Mesendoderm (in vitro differentiated cells): ENCODE results near the gene CFAP20DC.
A peak's percentile ranks its signal among the peaks of the same experiment; 100 is the strongest.

Source experiments
- DNase-seq: peaks from one replicate; pipeline ENCODE4 v3.0.0; 2013
- H2AK5ac ChIP-seq: 2 replicates; pipeline ENCODE4 v1.6.1; 2013; ENCODE audit warnings: low read length, inconsistent platforms
- H2BK120ac ChIP-seq: 2 replicates; pipeline ENCODE4 v1.6.1; 2013; ENCODE audit warnings: low read depth, mild to moderate bottlenecking, low read length, moderate library complexity, mixed read lengths
- H2BK15ac ChIP-seq: replicated peaks from 2 replicates; pipeline ENCODE4 v1.6.1; 2013; ENCODE audit warnings: low read depth, mild to moderate bottlenecking, moderate library complexity
- H2BK5ac ChIP-seq: 2 replicates; pipeline ENCODE4 v1.6.1; 2013; ENCODE audit warnings: low read length, inconsistent platforms
- H3K18ac ChIP-seq: 2 replicates; pipeline ENCODE4 v1.6.1; 2013; ENCODE audit warnings: mild to moderate bottlenecking, low read length, mixed read lengths
- H3K23ac ChIP-seq: one replicate; pipeline ENCODE4 v1.6.1; 2013; ENCODE audit warnings: low read length
- H3K27ac ChIP-seq: 2 replicates; pipeline ENCODE4 v1.5.1; 2013; ENCODE audit warnings: low read depth, mild to moderate bottlenecking, inconsistent platforms, low read length, moderate library complexity
- H3K27me3 ChIP-seq: 2 replicates; pipeline ENCODE4 v1.6.1; 2013; ENCODE audit warnings: low read length, control low read depth, mild to moderate bottlenecking, inconsistent platforms; ENCODE audit not compliant: insufficient read depth, poor library complexity
- H3K36me3 ChIP-seq: 2 replicates; pipeline ENCODE4 v1.6.1; 2013; ENCODE audit warnings: low read length, inconsistent platforms; ENCODE audit not compliant: control insufficient read depth, insufficient read depth
- H3K4ac ChIP-seq: one replicate; pipeline ENCODE4 v1.6.1; 2013; ENCODE audit warnings: low read depth, mild to moderate bottlenecking, low read length, moderate library complexity
- H3K4me1 ChIP-seq: 2 replicates; pipeline ENCODE4 v1.6.1; 2013; ENCODE audit warnings: low read depth, low read length, inconsistent platforms; ENCODE audit not compliant: control insufficient read depth
- H3K4me2 ChIP-seq: 2 replicates; pipeline ENCODE4 v1.6.1; 2013; ENCODE audit warnings: low read length
- H3K4me3 ChIP-seq: 2 replicates; pipeline ENCODE4 v1.5.1; 2013; ENCODE audit warnings: mild to moderate bottlenecking, low read length
- H3K56ac ChIP-seq: one replicate; pipeline ENCODE4 v1.6.1; 2013; ENCODE audit warnings: low read length
- H3K79me1 ChIP-seq: 2 replicates; pipeline ENCODE4 v1.6.1; 2013; ENCODE audit warnings: low read length, inconsistent platforms
- H3K79me2 ChIP-seq: 2 replicates; pipeline ENCODE4 v1.6.1; 2013; ENCODE audit warnings: mild to moderate bottlenecking, low read length; ENCODE audit not compliant: control insufficient read depth, insufficient read depth
- H3K9ac ChIP-seq: 2 replicates; pipeline ENCODE4 v1.6.1; 2013; ENCODE audit warnings: low read length, inconsistent platforms
- H4K5ac ChIP-seq: one replicate; pipeline ENCODE4 v1.6.1; 2013; ENCODE audit warnings: low read length
- H4K8ac ChIP-seq: one replicate; pipeline ENCODE4 v1.6.1; 2013; ENCODE audit warnings: low read depth, mild to moderate bottlenecking, control low read depth, low read length, moderate library complexity
- WGBS: extraction: QIAGEN DNeasy Blood & Tissue Kit; methylation state at CpG from one replicate; pipeline ENCODE4 v1.1.7; 2013; ENCODE audit warnings: low lambda C conversion rate, missing lambda C conversion rate; ENCODE audit not compliant: insufficient coverage; ENCODE audit errors: extremely low coverage; 5-methylcytosine and 5-hydroxymethylcytosine counted together

The CFAP20DC gene

GRCh38 chr3:58737644-58738043 is 312.2 kb downstream of the CFAP20DC start:
- Histone ChIP-seq H3K4ac (no peak overlapping the region), H3K4me3 (no peak overlapping the region), H3K4me1 (no peaks in the 10 kb centered on the region), H3K9ac (no peak overlapping the region), H2BK15ac (no peak overlapping the region), H3K36me3 (no peaks in the 10 kb centered on the region), H2BK120ac (no peak overlapping the region), H3K79me1 (no peaks in the 10 kb centered on the region), H3K23ac (no peak overlapping the region), H4K5ac (no peak overlapping the region), H3K27ac (no peak overlapping the region), H2BK5ac (no peak overlapping the region), H3K18ac (no peak overlapping the region), H4K8ac (no peak overlapping the region), H3K79me2 (no peaks in the 10 kb centered on the region), H2AK5ac (no peak overlapping the region), H3K56ac (no peak overlapping the region), H3K27me3 (no peaks in the 10 kb centered on the region), H3K4me2 (no peak overlapping the region)
- DNase-seq = no peak
- WGBS = no CpG with 5 or more reads among the region's 3 CpGs

GRCh38 chr3:58731673-58732072 is 318.2 kb downstream of the CFAP20DC start:
- Histone ChIP-seq H3K27ac (no peak overlapping the region), H2AK5ac (no peak overlapping the region), H3K23ac (no peak overlapping the region), H3K79me1 (no peaks in the 10 kb centered on the region), H3K4ac (no peak overlapping the region), H3K4me1 (no peaks in the 10 kb centered on the region), H3K18ac (no peak overlapping the region), H3K56ac (no peak overlapping the region), H2BK15ac (no peak overlapping the region), H4K8ac (no peak overlapping the region), H3K79me2 (no peaks in the 10 kb centered on the region), H2BK120ac (no peak overlapping the region), H3K9ac (no peak overlapping the region), H2BK5ac (no peak overlapping the region), H3K4me2 (no peak overlapping the region), H4K5ac (no peak overlapping the region), H3K4me3 (no peak overlapping the region), H3K36me3 (no peaks in the 10 kb centered on the region), H3K27me3 (no peaks in the 10 kb centered on the region)
- no CpG with 5 or more reads among the region's 5 CpGs for WGBS
- no peak for DNase-seq

GRCh38 chr3:58728723-58729122 is 321.1 kb downstream of the CFAP20DC start:
- Histone ChIP-seq H3K9ac (no peak overlapping the region), H3K36me3 (no peaks in the 10 kb centered on the region), H2BK15ac (no peak overlapping the region), H2AK5ac (no peak overlapping the region), H3K79me2 (no peaks in the 10 kb centered on the region), H3K79me1 (no peaks in the 10 kb centered on the region), H3K4ac (no peak overlapping the region), H3K18ac (no peak overlapping the region), H3K56ac (no peak overlapping the region), H3K4me1 (no peaks in the 10 kb centered on the region), H3K4me3 (no peak overlapping the region), H4K8ac (no peak overlapping the region), H3K4me2 (no peak overlapping the region), H3K27me3 (no peaks in the 10 kb centered on the region), H3K23ac (no peak overlapping the region), H2BK120ac (no peak overlapping the region), H2BK5ac (no peak overlapping the region), H3K27ac (no peak overlapping the region), H4K5ac (no peak overlapping the region)
- DNase-seq = no peak
- WGBS = no CpG with 5 or more reads among the region's 1 CpG

- no peaks in the 10 kb centered on the region for H3K79me2 ChIP-seq
Observed at GRCh38 chr3:58725326-58725853, 324.4 kb downstream of the CFAP20DC start.

GRCh38 chr3:58724336-58724735 is 325.5 kb downstream of the CFAP20DC start:
- H3K4me2 ChIP-seq = no peak overlapping the region
- no peak overlapping the region for H3K4ac ChIP-seq
- no peak overlapping the region for H2BK120ac ChIP-seq
- H3K27ac ChIP-seq = no peak overlapping the region
- no peak overlapping the region for H4K8ac ChIP-seq
- no peak overlapping the region for H4K5ac ChIP-seq
- no peaks in the 10 kb centered on the region for H3K36me3 ChIP-seq
- no peak overlapping the region for H3K9ac ChIP-seq
- no peak overlapping the region for H3K56ac ChIP-seq
- peak; percentile 8 for DNase-seq
- no peak overlapping the region for H2AK5ac ChIP-seq
- H3K23ac ChIP-seq = no peak overlapping the region
- no peak overlapping the region for H2BK15ac ChIP-seq
- H3K18ac ChIP-seq = no peak overlapping the region
- H3K4me3 ChIP-seq = no peak overlapping the region
- no peaks in the 10 kb centered on the region for H3K79me2 ChIP-seq
- no peak overlapping the region for H2BK5ac ChIP-seq
- H3K4me1 ChIP-seq = no peaks in the 10 kb centered on the region
- no peaks in the 10 kb centered on the region for H3K27me3 ChIP-seq
- no CpG with 5 or more reads among the region's 11 CpGs for WGBS
- no peaks in the 10 kb centered on the region for H3K79me1 ChIP-seq

More at GRCh38 chr3:58725326-58725853, 324.4 kb downstream of the CFAP20DC start:
- no peak overlapping the region for H3K4me3 ChIP-seq
- H3K9ac ChIP-seq = no peak overlapping the region
- no peak for DNase-seq
- no peaks in the 10 kb centered on the region for H3K4me1 ChIP-seq
- H2BK120ac ChIP-seq = no peak overlapping the region
- no peak overlapping the region for H3K18ac ChIP-seq
- H3K27ac ChIP-seq = no peak overlapping the region
- no peak overlapping the region for H3K23ac ChIP-seq
- no peaks in the 10 kb centered on the region for H3K79me1 ChIP-seq
- no peak overlapping the region for H3K4me2 ChIP-seq
- no peak overlapping the region for H2BK5ac ChIP-seq
- H2AK5ac ChIP-seq = no peak overlapping the region
- H3K56ac ChIP-seq = no peak overlapping the region
- H3K27me3 ChIP-seq = no peaks in the 10 kb centered on the region
- H4K8ac ChIP-seq = no peak overlapping the region
- no peak overlapping the region for H2BK15ac ChIP-seq
- no peak overlapping the region for H4K5ac ChIP-seq
- H3K4ac ChIP-seq = no peak overlapping the region
- no peaks in the 10 kb centered on the region for H3K36me3 ChIP-seq
- no CpG with 5 or more reads among the region's 7 CpGs for WGBS

- Histone ChIP-seq H4K8ac (no peak overlapping the region), H3K4me2 (no peak overlapping the region), H4K5ac (no peak overlapping the region), H2AK5ac (no peak overlapping the region), H3K4me1 (no peaks in the 10 kb centered on the region), H3K4ac (no peak overlapping the region), H3K27me3 (no peaks in the 10 kb centered on the region), H3K56ac (no peak overlapping the region), H2BK120ac (no peak overlapping the region), H3K36me3 (no peaks in the 10 kb centered on the region), H2BK15ac (no peak overlapping the region), H3K18ac (no peak overlapping the region), H3K23ac (no peak overlapping the region), H3K27ac (no peak overlapping the region), H3K4me3 (no peak overlapping the region), H2BK5ac (no peak overlapping the region), H3K9ac (no peak overlapping the region), H3K79me2 (no peaks in the 10 kb centered on the region), H3K79me1 (no peaks in the 10 kb centered on the region)
- DNase-seq = no peak
- WGBS = no CpG with 5 or more reads among the region's 3 CpGs
Observed at GRCh38 chr3:58723173-58723572, 326.7 kb downstream of the CFAP20DC start.
